Lower leg skin (tissue), 4 donors: ENCODE results near the gene CCDC85C. TPM values are rescaled to one million over a fixed set of nuclear protein-coding genes. Genes with fewer than 3 reads are reported as not detected.

Experiments
- DNase-seq, 2 donors: peaks; one replicate each; pipeline ENCODE4 v3.0.0-alpha.2; 2019; ENCODE audit warnings: low spot score in 2 of 2
- H3K4me3 ChIP-seq: fragments of 200-600 bp; sonication (generic); 2 replicates; pipeline ENCODE4 v1.5.1; 2017; ENCODE audit warnings: mild to moderate bottlenecking, low read depth; ENCODE audit not compliant: poor library complexity, severe bottlenecking
- POLR2A ChIP-seq, 2 donors: fragments of 450-650 bp; IDR thresholded peaks; one replicate each; pipeline ENCODE4 v1.6.1; 2016 to 2017; ENCODE audit warnings: antibody characterized with exemption in 2 of 2, mild to moderate bottlenecking in 1 of 2, moderate library complexity in 1 of 2
- WGBS, 2 donors: methylation state at CpG; one replicate each; pipeline ENCODE4 v1.1.5; 2018; 5-methylcytosine and 5-hydroxymethylcytosine counted together
- intact Hi-C: fragments of 100-400 bp; cut with DNase I; formaldehyde crosslinking; loops from one replicate; pipeline ENCODE4 v1.15.0; 2023; ENCODE audit warnings: low total_unique reads
- total RNA-seq, 4 donors: library from RNA; depleted of rRNA; stranded (reverse); fragments of >200 nt; gene quantifications; one replicate each; pipeline ENCODE4 v1.1.0, GENCODE V29; 2016
- TF ChIP-seq, protein P1 (sequence below), 3 donors: fragments of 450-650 bp; IDR thresholded peaks; one replicate each; pipeline ENCODE4 v1.5.1; 2016; ENCODE audit warnings: antibody characterized with exemption in 3 of 3, mild to moderate bottlenecking in 3 of 3, moderate library complexity in 2 of 3

Gene CCDC85C
- total RNA-seq, 4 donors from 2014 or later: 17.2 to 47.7 (median 33.3) TPM

DNA sequence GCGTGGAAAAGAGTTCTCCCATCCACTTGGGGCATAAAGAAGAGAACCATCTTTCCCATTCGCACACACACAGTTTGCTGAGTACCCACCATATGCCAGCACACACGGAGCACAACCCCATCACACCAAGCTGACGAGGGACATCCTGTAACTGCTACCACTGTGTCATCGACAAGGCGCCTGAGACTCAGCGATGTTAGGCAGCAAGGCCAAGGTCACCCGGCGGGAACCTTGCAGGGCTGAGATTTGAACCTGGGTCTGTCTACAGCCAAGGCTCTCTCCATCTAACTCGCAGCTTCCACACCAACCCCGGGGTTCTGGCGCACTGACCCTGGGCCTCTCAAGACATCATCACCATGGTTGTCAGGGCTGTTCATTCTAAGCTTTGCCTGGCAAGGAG, 60.0 kb downstream of the CCDC85C start:
- WGBS, 2 donors: 91% methylated on average over 11 to 12 of the region's 12 CpGs
- DNase-seq: no peak
- H3K4me3 ChIP-seq: no peak overlapping the region
- TF ChIP-seq, protein P1, sequence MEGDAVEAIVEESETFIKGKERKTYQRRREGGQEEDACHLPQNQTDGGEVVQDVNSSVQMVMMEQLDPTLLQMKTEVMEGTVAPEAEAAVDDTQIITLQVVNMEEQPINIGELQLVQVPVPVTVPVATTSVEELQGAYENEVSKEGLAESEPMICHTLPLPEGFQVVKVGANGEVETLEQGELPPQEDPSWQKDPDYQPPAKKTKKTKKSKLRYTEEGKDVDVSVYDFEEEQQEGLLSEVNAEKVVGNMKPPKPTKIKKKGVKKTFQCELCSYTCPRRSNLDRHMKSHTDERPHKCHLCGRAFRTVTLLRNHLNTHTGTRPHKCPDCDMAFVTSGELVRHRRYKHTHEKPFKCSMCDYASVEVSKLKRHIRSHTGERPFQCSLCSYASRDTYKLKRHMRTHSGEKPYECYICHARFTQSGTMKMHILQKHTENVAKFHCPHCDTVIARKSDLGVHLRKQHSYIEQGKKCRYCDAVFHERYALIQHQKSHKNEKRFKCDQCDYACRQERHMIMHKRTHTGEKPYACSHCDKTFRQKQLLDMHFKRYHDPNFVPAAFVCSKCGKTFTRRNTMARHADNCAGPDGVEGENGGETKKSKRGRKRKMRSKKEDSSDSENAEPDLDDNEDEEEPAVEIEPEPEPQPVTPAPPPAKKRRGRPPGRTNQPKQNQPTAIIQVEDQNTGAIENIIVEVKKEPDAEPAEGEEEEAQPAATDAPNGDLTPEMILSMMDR (IDR thresholded peaks at IDR 0.05): no peak
- TF ChIP-seq POLR2A (IDR thresholded peaks at IDR 0.05): no peak
- intact Hi-C loops: no loop called here

DNA sequence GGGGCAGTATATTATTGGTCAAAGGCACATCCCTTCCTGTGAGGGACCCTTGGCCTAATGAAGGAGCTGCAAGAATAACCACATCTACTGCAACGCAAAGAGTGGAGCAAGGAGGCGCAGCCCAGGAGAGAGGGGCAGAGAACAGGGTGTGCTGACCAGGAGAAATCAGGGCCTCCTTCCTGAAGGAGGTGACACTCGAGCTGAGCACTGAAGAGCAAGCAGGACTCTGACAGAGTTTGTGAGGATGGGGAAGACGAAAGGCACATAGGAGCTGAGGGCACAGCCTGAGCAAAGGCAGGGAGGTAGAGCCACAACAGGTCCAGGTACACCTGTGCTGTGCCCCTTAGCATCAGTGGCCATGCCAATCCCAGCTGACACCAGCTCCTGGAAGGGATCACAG, 60.6 kb downstream of the CCDC85C start:
- intact Hi-C loops: no loop called here
- TF ChIP-seq, protein P1 (IDR thresholded peaks at IDR 0.05): no peak
- no peak for TF ChIP-seq POLR2A (IDR thresholded peaks at IDR 0.05)
- DNase-seq: no peak
- 91 to 96% methylated on average over 4 of the region's 4 CpGs for WGBS, 2 donors
- H3K4me3 ChIP-seq: no peak overlapping the region

DNA sequence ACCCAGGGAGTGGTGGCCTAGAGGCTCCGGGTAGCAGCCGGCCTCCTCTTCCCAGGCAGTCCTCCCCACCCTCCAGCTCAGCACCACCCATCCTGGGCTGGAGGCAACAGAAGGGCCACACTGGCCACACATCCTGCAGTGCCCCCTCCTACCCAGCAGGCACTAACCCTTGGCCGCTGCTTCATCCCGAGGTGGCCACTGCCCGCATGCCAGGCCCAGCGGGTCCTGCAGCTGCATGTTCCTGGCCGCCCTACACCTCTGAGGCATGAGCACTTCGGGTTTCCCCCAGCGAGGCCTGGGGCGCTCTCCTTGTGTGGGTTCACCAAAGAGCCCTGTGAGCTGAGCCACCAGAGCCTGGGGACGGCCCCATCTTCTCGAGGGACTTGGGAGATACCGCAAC, 61.4 kb downstream of the CCDC85C start:
- H3K4me3 ChIP-seq: no peak overlapping the region
- DNase-seq: no peak
- WGBS, 2 donors: 81 to 84% methylated on average over 8 to 13 of the region's 13 CpGs
- intact Hi-C loops: no loop called here
- TF ChIP-seq POLR2A (IDR thresholded peaks at IDR 0.05): no peak
- TF ChIP-seq, protein P1 (IDR thresholded peaks at IDR 0.05): no peak

DNA sequence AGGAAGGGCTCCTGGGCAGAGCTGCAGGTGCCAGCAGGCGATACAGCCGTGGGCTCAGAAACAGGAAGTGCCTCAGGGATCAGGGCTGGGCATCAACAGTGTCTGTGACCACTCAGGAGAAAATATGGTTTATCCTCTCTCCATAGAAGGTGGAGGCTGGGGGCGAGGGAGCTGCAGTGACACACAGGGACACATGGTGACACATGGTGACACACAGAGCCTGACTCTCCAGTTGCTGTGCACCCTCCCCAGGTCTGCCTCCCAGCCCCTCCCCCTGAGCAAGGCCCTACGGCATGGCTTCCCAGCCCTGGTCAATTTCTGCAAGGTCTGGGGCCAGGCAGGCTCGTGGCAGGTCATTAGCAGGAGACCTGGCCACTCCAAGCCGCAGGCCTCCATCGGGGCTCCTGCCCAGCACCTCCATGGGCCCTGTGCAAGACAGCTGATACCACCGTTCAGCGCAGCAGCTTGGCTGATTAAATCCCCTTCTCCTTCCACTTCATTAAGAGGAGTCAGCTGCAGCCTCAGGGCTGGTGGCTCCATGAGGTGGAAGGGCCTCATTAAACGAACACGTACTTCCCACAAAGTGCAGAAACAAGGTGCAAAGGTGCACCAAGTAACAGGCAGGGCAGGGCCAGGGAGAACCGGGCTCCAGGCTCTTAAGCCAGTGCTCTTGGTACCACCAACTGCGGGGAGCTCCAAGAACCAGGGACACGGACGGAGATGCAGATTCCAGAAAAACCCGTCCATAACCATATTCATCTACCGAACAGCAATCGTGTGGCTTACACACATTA, 62.1 kb downstream of the CCDC85C start:
- DNase-seq: no peak
- no peak overlapping the region for H3K4me3 ChIP-seq
- TF ChIP-seq POLR2A (IDR thresholded peaks at IDR 0.05): no peak
- TF ChIP-seq, protein P1 (IDR thresholded peaks at IDR 0.05): no peak
- intact Hi-C loops: no loop called here
- WGBS, 2 donors: 80 to 81% methylated on average over 16 to 18 of the region's 18 CpGs

DNA sequence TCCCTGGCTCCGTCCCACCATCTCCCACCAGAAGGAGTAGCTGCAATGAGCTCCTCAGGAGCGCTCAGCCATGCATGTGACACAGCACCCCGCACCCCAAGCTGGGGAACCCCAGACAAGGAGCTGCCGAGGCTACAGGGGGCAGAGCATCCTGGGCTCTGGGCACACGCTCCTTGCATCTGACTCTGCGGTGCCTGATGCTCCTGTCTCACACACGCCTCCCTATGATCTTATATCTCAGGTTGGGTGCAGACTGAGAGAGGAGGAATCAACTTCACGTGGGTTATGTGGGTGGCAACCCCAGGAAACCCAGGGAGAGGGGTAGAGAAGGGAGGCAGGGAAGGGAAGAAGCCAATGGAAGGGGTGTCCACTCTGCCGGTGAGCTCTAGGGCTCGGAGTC, 62.8 kb downstream of the CCDC85C start:
- DNase-seq: no peak
- TF ChIP-seq, protein P1 (IDR thresholded peaks at IDR 0.05): no peak
- intact Hi-C loops: no loop called here
- 82 to 83% methylated on average over 10 of the region's 10 CpGs for WGBS, 2 donors
- no peak overlapping the region for H3K4me3 ChIP-seq
